Thoracic aorta (tissue), 2 donors: Measurements from ENCODE around the gene KCNB1. TPM values are rescaled to one million over a fixed set of nuclear protein-coding genes. Genes with fewer than 3 reads are reported as not detected.

Experiments
- ATAC-seq: fragments of 150-250 bp; one replicate; pipeline ENCODE4 v1.8.0; 2017; ENCODE audit warnings: low read depth; ENCODE audit not compliant: insufficient number of reproducible peaks, low FRiP score
- DNase-seq: peaks from one replicate; pipeline ENCODE4 v3.0.0-alpha.2; 2020; ENCODE audit warnings: low spot score
- H3K27ac ChIP-seq, 2 donors: fragments of 200-600 bp; sonication (generic); 1 replicate in 1 of 2; 2 replicates in 1 of 2; pipeline ENCODE4 v1.5.1; 2016; ENCODE audit warnings: mild to moderate bottlenecking in 2 of 2, moderate library complexity in 2 of 2
- H3K27me3 ChIP-seq: fragments of 200-600 bp; sonication (generic); replicated peaks from 2 replicates; pipeline ENCODE4 v1.6.0; 2016; ENCODE audit warnings: mild to moderate bottlenecking; ENCODE audit not compliant: insufficient read depth
- H3K36me3 ChIP-seq: fragments of 200-600 bp; sonication (generic); one replicate; pipeline ENCODE4 v1.5.1; 2016
- H3K4me1 ChIP-seq, 2 donors: fragments of 200-600 bp; sonication (generic); 1 replicate in 1 of 2; 2 replicates in 1 of 2; pipeline versions ENCODE4 v1.5.1 to v1.6.0; 2016; ENCODE audit warnings: low read depth in 2 of 2, mild to moderate bottlenecking in 1 of 2; ENCODE audit not compliant: control insufficient read depth in 1 of 2
- H3K4me3 ChIP-seq: fragments of 200-600 bp; sonication (generic); 2 replicates; pipeline ENCODE4 v1.5.1; 2016; ENCODE audit warnings: mild to moderate bottlenecking
- H3K9me3 ChIP-seq: fragments of 200-600 bp; sonication (generic); 2 replicates; pipeline ENCODE4 v1.5.1; 2016
- total RNA-seq, 2 donors: library from RNA; depleted of rRNA; stranded (reverse); fragments of >200 nt; gene quantifications; one replicate each; pipeline versions ENCODE4 v1.1.0 to v1.2.3, GENCODE V29; 2016
- TF ChIP-seq, protein P1 (sequence below): fragments of 200-600 bp; sonication (generic); IDR thresholded peaks from one replicate; pipeline ENCODE4 v1.5.1; 2019; ENCODE audit warnings: antibody characterized with exemption

Gene KCNB1
- total RNA-seq, 2 donors from 2014 or later = 1.4 to 2.3 TPM

DNA sequence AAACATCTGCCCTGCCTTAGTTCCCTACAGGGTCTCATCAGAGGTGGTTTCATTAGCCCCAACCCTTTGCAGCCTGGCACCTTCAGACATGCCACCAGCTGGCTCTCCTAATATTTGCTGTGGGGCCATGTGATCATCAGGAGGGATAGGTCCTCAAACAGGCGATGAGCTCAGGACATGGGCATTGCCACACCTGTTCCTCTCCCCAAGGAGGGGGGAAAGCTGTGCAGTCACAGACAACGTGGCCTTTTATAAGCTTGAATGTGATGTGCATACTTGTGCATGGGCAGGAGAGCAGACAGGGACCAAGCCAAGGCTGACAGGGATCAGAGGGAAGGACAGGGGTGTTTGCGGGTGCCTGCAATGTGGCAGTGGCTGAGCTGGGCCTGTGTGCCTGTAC is 125.8 kb downstream of the KCNB1 start:
- peaks cover 0 to 5% of the 10 kb centered on the region in 2 donors for H3K4me1 ChIP-seq
- H3K9me3 ChIP-seq = no peaks in the 10 kb centered on the region
- no peak for ATAC-seq
- H3K27me3 ChIP-seq = no peaks in the 10 kb centered on the region
- TF ChIP-seq, protein P1, sequence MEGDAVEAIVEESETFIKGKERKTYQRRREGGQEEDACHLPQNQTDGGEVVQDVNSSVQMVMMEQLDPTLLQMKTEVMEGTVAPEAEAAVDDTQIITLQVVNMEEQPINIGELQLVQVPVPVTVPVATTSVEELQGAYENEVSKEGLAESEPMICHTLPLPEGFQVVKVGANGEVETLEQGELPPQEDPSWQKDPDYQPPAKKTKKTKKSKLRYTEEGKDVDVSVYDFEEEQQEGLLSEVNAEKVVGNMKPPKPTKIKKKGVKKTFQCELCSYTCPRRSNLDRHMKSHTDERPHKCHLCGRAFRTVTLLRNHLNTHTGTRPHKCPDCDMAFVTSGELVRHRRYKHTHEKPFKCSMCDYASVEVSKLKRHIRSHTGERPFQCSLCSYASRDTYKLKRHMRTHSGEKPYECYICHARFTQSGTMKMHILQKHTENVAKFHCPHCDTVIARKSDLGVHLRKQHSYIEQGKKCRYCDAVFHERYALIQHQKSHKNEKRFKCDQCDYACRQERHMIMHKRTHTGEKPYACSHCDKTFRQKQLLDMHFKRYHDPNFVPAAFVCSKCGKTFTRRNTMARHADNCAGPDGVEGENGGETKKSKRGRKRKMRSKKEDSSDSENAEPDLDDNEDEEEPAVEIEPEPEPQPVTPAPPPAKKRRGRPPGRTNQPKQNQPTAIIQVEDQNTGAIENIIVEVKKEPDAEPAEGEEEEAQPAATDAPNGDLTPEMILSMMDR = no peak
- no peaks in the 10 kb centered on the region for H3K36me3 ChIP-seq
- H3K27ac ChIP-seq = no peak overlapping the region
- no peak overlapping the region for H3K4me3 ChIP-seq
- DNase-seq = no peak

DNA sequence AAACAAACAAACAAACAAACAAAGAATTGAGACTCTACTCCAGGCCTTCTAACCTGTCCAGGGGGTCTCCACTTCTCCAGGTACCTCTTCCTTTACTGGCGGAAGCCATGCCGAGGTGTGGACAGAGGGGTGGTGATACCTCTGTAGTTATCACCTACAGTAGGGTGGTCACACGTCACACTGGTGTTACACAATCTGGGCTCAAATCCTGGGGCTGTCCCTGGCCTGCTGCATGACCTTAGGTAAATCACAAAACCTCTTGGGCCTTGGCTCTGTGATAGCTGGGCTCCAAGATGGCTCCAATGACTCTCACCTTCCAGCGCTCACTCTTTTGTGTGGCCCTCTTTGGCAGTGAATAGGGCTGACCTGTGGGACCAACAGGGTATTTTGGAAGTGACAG is 127.8 kb downstream of the KCNB1 start:
- H3K4me3 ChIP-seq = no peak overlapping the region
- no peak for ATAC-seq
- H3K27me3 ChIP-seq = no peaks in the 10 kb centered on the region
- no peaks in the 10 kb centered on the region for H3K36me3 ChIP-seq
- H3K27ac ChIP-seq = no peak overlapping the region
- no peaks in the 10 kb centered on the region for H3K4me1 ChIP-seq
- DNase-seq = no peak
- H3K9me3 ChIP-seq = no peaks in the 10 kb centered on the region
- TF ChIP-seq, protein P1 = no peak

DNA sequence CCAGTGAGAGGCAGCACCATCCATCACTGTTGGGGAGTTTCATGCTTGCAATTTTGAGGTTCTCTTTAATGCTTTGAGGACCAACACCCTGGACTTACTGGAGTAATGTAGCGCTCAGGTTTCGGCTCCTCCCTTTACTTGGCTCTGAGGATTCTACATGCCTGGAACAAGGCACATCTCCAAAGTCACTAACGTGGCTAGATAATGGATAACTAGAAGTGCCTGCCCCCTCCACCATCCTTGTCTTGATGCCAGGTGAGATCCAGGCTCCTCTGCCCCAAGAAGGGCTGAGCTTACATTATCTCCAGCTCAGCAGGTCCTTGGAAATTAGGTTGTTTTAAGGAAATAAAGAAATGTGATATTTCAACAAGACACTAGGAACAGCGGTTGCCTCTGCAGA is 129.1 kb downstream of the KCNB1 start:
- H3K4me3 ChIP-seq = no peak overlapping the region
- H3K9me3 ChIP-seq = no peaks in the 10 kb centered on the region
- H3K27ac ChIP-seq = no peak overlapping the region
- H3K36me3 ChIP-seq = no peaks in the 10 kb centered on the region
- no peaks in the 10 kb centered on the region for H3K4me1 ChIP-seq
- no peak for DNase-seq
- no peaks in the 10 kb centered on the region for H3K27me3 ChIP-seq
- ATAC-seq = no peak
- TF ChIP-seq, protein P1 = no peak

DNA sequence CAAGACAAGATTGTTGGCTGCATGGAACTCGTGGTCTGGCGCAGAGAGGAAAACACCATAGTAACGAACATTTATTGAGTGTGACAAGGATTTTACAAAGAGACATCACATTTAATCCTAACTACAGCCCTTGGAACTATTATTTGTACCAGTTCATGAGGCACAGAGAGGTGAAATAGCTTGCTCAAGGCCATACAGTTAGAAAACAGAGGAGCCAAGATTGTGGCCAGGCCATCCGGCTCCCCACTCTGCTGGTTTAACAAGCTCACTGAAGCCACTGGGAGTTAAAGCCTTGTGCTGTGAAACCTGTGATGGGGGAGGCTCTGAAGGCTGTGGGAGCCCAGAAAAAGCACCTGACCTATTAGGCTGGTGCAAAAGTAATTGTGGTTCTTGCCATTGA is 129.7 kb downstream of the KCNB1 start:
- Histone ChIP-seq H3K27me3 (no peaks in the 10 kb centered on the region), H3K9me3 (no peaks in the 10 kb centered on the region), H3K27ac (no peak overlapping the region), H3K4me1 (no peaks in the 10 kb centered on the region), H3K36me3 (no peaks in the 10 kb centered on the region), H3K4me3 (no peak overlapping the region)
- ATAC-seq (no peak), DNase-seq (no peak)
- TF ChIP-seq, protein P1 = no peak

DNA sequence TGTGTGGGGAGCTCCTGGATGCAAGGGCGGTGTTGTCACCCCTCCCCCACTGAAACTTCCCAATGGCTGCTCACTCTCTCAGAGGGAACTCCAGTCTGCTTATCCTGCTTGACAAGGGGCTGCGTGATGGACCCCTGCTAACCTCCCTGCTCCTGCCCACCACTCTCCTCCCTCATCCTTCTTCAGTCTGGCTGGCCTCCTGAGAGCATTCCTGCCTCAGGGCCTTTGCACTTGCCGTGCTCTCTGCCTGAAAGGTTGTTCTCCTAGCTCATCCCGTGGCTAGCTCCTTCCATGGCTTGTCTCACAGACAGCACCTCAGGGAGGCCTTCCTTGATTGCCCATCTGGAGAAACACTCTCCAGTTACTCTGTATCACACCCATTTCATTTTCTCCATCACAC is 130.7 kb downstream of the KCNB1 start:
- H3K36me3 ChIP-seq = no peaks in the 10 kb centered on the region
- H3K27me3 ChIP-seq = no peaks in the 10 kb centered on the region
- DNase-seq (no peak), ATAC-seq (no peak)
- no peak overlapping the region for H3K4me3 ChIP-seq
- no peak overlapping the region for H3K27ac ChIP-seq
- H3K9me3 ChIP-seq = no peaks in the 10 kb centered on the region
- H3K4me1 ChIP-seq = no peaks in the 10 kb centered on the region
- TF ChIP-seq, protein P1 = no peak
